Calu3 (cell line): Measurements from ENCODE around the gene ONECUT2. TPM values are rescaled to one million over a fixed set of nuclear protein-coding genes. Genes with fewer than 3 reads are reported as not detected.

Experiments
- BruUV-seq: library from RNA; stranded (reverse); fragments of 400-500 nt; replicated peaks from 2 replicates; lab custom pipeline; 2021; lab: Mats Ljungman, UMichigan
- CTCF ChIA-PET: fragments of 300-600 bp; sonication (Branson Sonifier 250); formaldehyde crosslinking; loops from one replicate; lab custom pipeline; 2022; ENCODE audit warnings: antibody characterized with exemption; lab: Charles Lee
- DNase-seq: peaks from one replicate; pipeline ENCODE4 v3.0.0; 2022
- H3K27ac Mint-ChIP-seq: one replicate; pipeline ENCODE4 v1.8.0; 2022; ENCODE audit warnings: mixed read lengths; ENCODE audit not compliant: unreplicated experiment
- H3K27me3 Mint-ChIP-seq: one replicate; pipeline ENCODE4 v1.8.0; 2022; ENCODE audit warnings: mixed read lengths; ENCODE audit not compliant: unreplicated experiment
- H3K36me3 Mint-ChIP-seq: one replicate; pipeline ENCODE4 v1.8.0; 2022; ENCODE audit warnings: mild to moderate bottlenecking, moderate library complexity, mixed read lengths; ENCODE audit not compliant: insufficient read depth, unreplicated experiment
- H3K4me1 Mint-ChIP-seq: one replicate; pipeline ENCODE4 v1.8.0; 2022; ENCODE audit warnings: mild to moderate bottlenecking, low read depth, mixed read lengths; ENCODE audit not compliant: unreplicated experiment
- H3K4me3 Mint-ChIP-seq: one replicate; pipeline ENCODE4 v1.8.0; 2022; ENCODE audit warnings: mild to moderate bottlenecking, low read depth, moderate library complexity, mixed read lengths; ENCODE audit not compliant: unreplicated experiment
- H3K9me3 Mint-ChIP-seq: one replicate; pipeline ENCODE4 v1.8.0; 2022; ENCODE audit warnings: low read depth, mixed read lengths; ENCODE audit not compliant: unreplicated experiment
- CTCF ChIP-seq: fragments of 200-600 bp; IDR thresholded peaks from one replicate; pipeline ENCODE4 v1.8.0; 2022; ENCODE audit warnings: antibody characterized with exemption; ENCODE audit not compliant: unreplicated experiment
- intact Hi-C: fragments of 100-400 bp; cut with micrococcal nuclease; formaldehyde crosslinking; loops from one replicate; pipeline ENCODE4 v1.10.0; 2022; ENCODE audit not compliant: unreplicated experiment
- total RNA-seq: library from RNA; stranded (reverse); gene quantifications from 2 replicates; pipeline ENCODE4 v1.2.3, GENCODE V29; 2022

Gene ONECUT2
- total RNA-seq, 1 experiment from 2014 or later = 182 TPM

GRCh38 chr18:57429167-57430078, 5.8 kb upstream of the ONECUT2 start:
- Mint-ChIP-seq H3K4me3 (peak overlapping the region; percentile 96), H3K27ac (peak overlapping the region; percentile 79), H3K36me3 (peaks cover 58% of the 10 kb centered on the region), H3K27me3 (no peaks in the 10 kb centered on the region), H3K4me1 (no peaks in the 10 kb centered on the region), H3K9me3 (no peaks in the 10 kb centered on the region)
- TF ChIP-seq CTCF = no peak
- DNase-seq = no peak
- BruUV-seq = no TSS peak
- CTCF ChIA-PET = interaction anchor here (1.2 to 1.5 kb wide), 2 partner anchors 9 to 13 kb away, joined by 3 to 4 read pairs; no protein-coding TSS in a partner anchor
- intact Hi-C loops = loop anchor here (2.0 to 5.0 kb wide), 2 partner anchors 427 to 569 kb away; no protein-coding TSS in a partner anchor

GRCh38 chr18:57430079-57431001, 4.8 kb upstream of the ONECUT2 start:
- Mint-ChIP-seq H3K27me3 (no peaks in the 10 kb centered on the region), H3K36me3 (peaks cover 67% of the 10 kb centered on the region), H3K9me3 (no peaks in the 10 kb centered on the region), H3K4me1 (no peaks in the 10 kb centered on the region), H3K27ac (peak overlapping the region; percentile 79), H3K4me3 (peak overlapping the region; percentile 96)
- CTCF ChIA-PET = interaction anchor here (0.7 to 1.5 kb wide), 4 partner anchors 8 to 528 kb away, joined by 3 to 11 read pairs (median 4); no protein-coding TSS in a partner anchor
- DNase-seq = peak; percentile 49
- intact Hi-C loops = loop anchor here (2.0 to 5.0 kb wide), 2 partner anchors 428 to 570 kb away; no protein-coding TSS in a partner anchor
- no TSS peak for BruUV-seq
- no peak for TF ChIP-seq CTCF

DNA sequence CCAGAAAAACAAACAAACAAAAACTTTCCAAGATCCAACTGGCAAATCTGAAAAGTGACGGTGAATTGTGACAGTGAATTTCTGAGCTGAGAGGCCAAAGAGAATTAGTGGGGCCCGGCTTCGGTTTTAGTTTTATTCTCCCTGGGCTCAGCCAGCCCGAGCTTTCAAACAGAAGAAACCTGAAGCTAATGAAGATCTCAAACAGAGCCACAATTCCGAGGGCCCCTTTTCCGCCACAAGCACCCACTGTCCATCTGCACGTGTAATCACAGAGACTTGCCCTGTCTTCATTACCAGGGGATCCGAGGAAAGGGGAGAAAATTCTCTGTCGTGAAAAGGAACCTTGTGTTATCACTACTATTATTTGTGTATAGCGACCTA, 4.2 kb upstream of the ONECUT2 start:
- CTCF ChIA-PET = interaction anchor here (0.7 to 1.5 kb wide), 3 partner anchors 11 to 528 kb away, joined by 3 to 11 read pairs (median 4); no protein-coding TSS in a partner anchor

More for the DNA sequence above, 4.2 kb upstream of the ONECUT2 start:
- Mint-ChIP-seq H3K36me3 (peaks cover 74% of the 10 kb centered on the region), H3K4me3 (peak overlapping the region; percentile 96), H3K27me3 (no peaks in the 10 kb centered on the region), H3K9me3 (no peaks in the 10 kb centered on the region), H3K27ac (peak overlapping the region; percentile 79), H3K4me1 (no peaks in the 10 kb centered on the region)
- DNase-seq = no peak
- TSS peak; percentile 26 for BruUV-seq
- no peak for TF ChIP-seq CTCF
- intact Hi-C loops = loop anchor here (2.0 to 5.0 kb wide), 2 partner anchors 429 to 570 kb away; no protein-coding TSS in a partner anchor
